Astrocyte of the cerebellum (primary cell): Measurements from ENCODE around the gene FXYD6.

ENCODE experiments used
- DNase-seq: peaks from one replicate; pipeline ENCODE4 v3.0.0-alpha.2; 2011; ENCODE audit warnings: low read depth
- H3K4me3 ChIP-seq: 2 replicates; pipeline ENCODE4 v1.5.1; 2011; ENCODE audit warnings: mild to moderate bottlenecking, low read depth, low read length, moderate library complexity
- CTCF ChIP-seq: IDR thresholded peaks from 2 replicates; pipeline ENCODE4 v1.5.1; 2012; ENCODE audit warnings: low read length, low read depth, moderate library complexity, mild to moderate bottlenecking; ENCODE audit errors: missing control alignments
- in situ Hi-C: cut with HindIII; loops from 2 replicates; pipeline ENCODE4 v1.10.0; 2017; ENCODE audit warnings: low sequenced_read_pairs

FXYD6 gene

GRCh38 chr11:117841551-117842031 lies 34.9 kb downstream of the FXYD6 start:
- in situ Hi-C loops = no loop called here
- DNase-seq = no peak
- no peak overlapping the region for H3K4me3 ChIP-seq
- no peak for TF ChIP-seq CTCF

GRCh38 chr11:117840881-117841550 lies 35.4 kb downstream of the FXYD6 start:
- in situ Hi-C loops = no loop called here
- no peak for DNase-seq
- no peak for TF ChIP-seq CTCF
- no peak overlapping the region for H3K4me3 ChIP-seq

- in situ Hi-C loops = no loop called here
- TF ChIP-seq CTCF = no peak
- no peak overlapping the region for H3K4me3 ChIP-seq
- DNase-seq = no peak
These were observed 36.3 kb downstream of the FXYD6 start for GRCh38 chr11:117839936-117840813.

- H3K4me3 ChIP-seq = no peak overlapping the region
- TF ChIP-seq CTCF = no peak
- DNase-seq = no peak
- in situ Hi-C loops = no loop called here
These were observed 37.0 kb downstream of the FXYD6 start for GRCh38 chr11:117839380-117839881.

GRCh38 chr11:117838901-117839300 lies 37.6 kb downstream of the FXYD6 start:
- TF ChIP-seq CTCF = no peak
- H3K4me3 ChIP-seq = no peak overlapping the region
- no peak for DNase-seq
- in situ Hi-C loops = no loop called here

GRCh38 chr11:117837791-117838190 lies 38.7 kb downstream of the FXYD6 start:
- no peak for DNase-seq
- TF ChIP-seq CTCF = no peak
- H3K4me3 ChIP-seq = no peak overlapping the region
- in situ Hi-C loops = no loop called here
